Measurements from ENCODE around the gene ERGIC3. TPM values are rescaled to one million over a fixed set of nuclear protein-coding genes. Genes with fewer than 3 reads are reported as not detected.
A peak's percentile ranks its signal among the peaks of the same experiment; 100 is the strongest.

Gene ERGIC3
- total RNA-seq (2022) = 392 and 411 TPM in 2 replicates
- Bru-seq, nascent RNA = percentile 81 among the genes with signal in this experiment
- percentile 95 among the genes with signal in this experiment for BruChase-seq, experiment 1, labeled RNA remaining after a 6-hour chase
- percentile 91 among the genes with signal in this experiment for BruChase-seq, experiment 2, labeled RNA remaining after a 2-hour chase
- long read RNA-seq, transcript ERGIC3-202 (13 exons, 1,359 nt) = major isoform, 558 of 630 reads
- long read RNA-seq, transcript ERGIC3-216 (3 exons, 766 nt) = minor isoform, 7 of 630 reads
- long read RNA-seq, partial matches to known transcripts = 28 of 630 reads
- long read RNA-seq, other reads (novel, unspliced or antisense) = 35 of 630 reads

- Mint-ChIP-seq H3K36me3 (ENCODE audit: insufficient read depth, unreplicated experiment) (peaks cover 34% of the 10 kb centered on the region), H3K4me3 (ENCODE audit: low read depth, unreplicated experiment) (peak within 1 kb of the TSS; percentile 85), H3K4me1 (ENCODE audit: low read depth, unreplicated experiment) (peaks cover 18% of the 10 kb centered on the region), H3K27ac (ENCODE audit: unreplicated experiment) (peak within 1 kb of the TSS; percentile 83), H3K27me3 (ENCODE audit: unreplicated experiment) (no peaks in the 10 kb centered on the region), H3K9me3 (ENCODE audit: low read depth, unreplicated experiment) (no peaks in the 10 kb centered on the region)
- peak; percentile 100 for DNase-seq
- TF ChIP-seq CTCF (IDR thresholded peaks at IDR 0.05; ENCODE audit: unreplicated experiment) = no peak
- intact Hi-C loops (cut with micrococcal nuclease; ENCODE audit: unreplicated experiment) = no loop called here
- CTCF ChIA-PET = interaction anchor here (0.6 to 2.0 kb wide), 6 partner anchors 10 to 412 kb away, joined by 3 to 6 read pairs (median 4); partner anchors contain the start of genes RBM39, SCAND1 and SPAG4
- BruUV-seq (replicated peaks) = no TSS peak
Measured at GRCh38 chr20:35541783-35542662, at the start of gene ERGIC3. Gene ERGIC3 (plus strand): TSS chr20:35542078. CDS start chr20:35542098, 20 bp downstream.

- DNase-seq = no peak
- TF ChIP-seq CTCF (IDR thresholded peaks at IDR 0.05; ENCODE audit: unreplicated experiment) = no peak
- intact Hi-C loops (cut with micrococcal nuclease; ENCODE audit: unreplicated experiment) = no loop called here
- Mint-ChIP-seq H3K4me3 (ENCODE audit: low read depth, unreplicated experiment) (no peak overlapping the region), H3K27ac (ENCODE audit: unreplicated experiment) (no peak overlapping the region), H3K4me1 (ENCODE audit: low read depth, unreplicated experiment) (no peaks in the 10 kb centered on the region), H3K9me3 (ENCODE audit: low read depth, unreplicated experiment) (no peaks in the 10 kb centered on the region), H3K27me3 (ENCODE audit: unreplicated experiment) (no peaks in the 10 kb centered on the region), H3K36me3 (ENCODE audit: insufficient read depth, unreplicated experiment) (peaks cover 24% of the 10 kb centered on the region)
- CTCF ChIA-PET = interaction anchor here (1.2 kb wide), 1 partner anchor 12 kb away, joined by 3 read pairs; no protein-coding TSS in a partner anchor
- BruUV-seq (replicated peaks) = no TSS peak
Measured at GRCh38 chr20:35492352-35492751, 49.5 kb upstream of the ERGIC3 start.

DNA sequence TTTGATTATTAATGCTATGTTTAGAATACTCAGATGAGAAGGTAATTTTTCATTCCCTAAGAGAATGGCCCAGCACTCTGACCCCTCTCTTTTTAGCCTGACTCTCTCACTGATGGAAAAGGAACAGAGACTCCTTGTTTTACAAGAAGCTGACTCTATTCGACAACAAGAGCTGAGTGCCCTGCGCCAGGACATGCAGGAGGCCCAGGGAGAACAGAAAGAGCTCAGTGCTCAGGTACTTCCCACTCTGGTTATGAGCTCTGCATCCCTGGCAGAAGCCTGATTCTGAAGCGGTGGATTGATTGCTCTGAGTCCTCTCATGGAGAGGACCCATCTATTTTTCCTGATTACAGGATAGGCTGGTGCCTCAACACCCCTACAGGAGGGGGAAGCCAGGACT lies 45.4 kb upstream of the ERGIC3 start:
- no peaks in the 10 kb centered on the region for H3K4me1 Mint-ChIP-seq (ENCODE audit: low read depth, unreplicated experiment)
- H3K36me3 Mint-ChIP-seq (ENCODE audit: insufficient read depth, unreplicated experiment) = peaks cover 14% of the 10 kb centered on the region
- CTCF ChIA-PET = interaction anchor here (0.6 kb wide), 1 partner anchor 180 kb away, joined by 4 read pairs; no protein-coding TSS in a partner anchor

More for the DNA sequence above, 45.4 kb upstream of the ERGIC3 start:
- intact Hi-C loops (cut with micrococcal nuclease; ENCODE audit: unreplicated experiment) = no loop called here
- Mint-ChIP-seq H3K27me3 (ENCODE audit: unreplicated experiment) (no peaks in the 10 kb centered on the region), H3K27ac (ENCODE audit: unreplicated experiment) (no peak overlapping the region), H3K4me3 (ENCODE audit: low read depth, unreplicated experiment) (no peak overlapping the region), H3K9me3 (ENCODE audit: low read depth, unreplicated experiment) (no peaks in the 10 kb centered on the region)
- no peak for DNase-seq
- BruUV-seq (replicated peaks) = no TSS peak
- no peak for TF ChIP-seq CTCF (IDR thresholded peaks at IDR 0.05; ENCODE audit: unreplicated experiment)

Measured in Calu3 (cell line).